Cardiac muscle cell (in vitro differentiated cells and primary cell): Measurements from ENCODE around the gene OR5P2. TPM values are rescaled to one million over a fixed set of nuclear protein-coding genes. Genes with fewer than 3 reads are reported as not detected.
"Not testable (repeated sequence)": the region's sequence is repeated elsewhere in the genome, so short reads cannot be mapped to it uniquely, and the experiment has no call there.

Source experiments
- DNase-seq, 2 donors: peaks; one replicate each; pipeline versions ENCODE4 v3.0.0 to v3.0.0-alpha.2; 2010 to 2017; ENCODE audit warnings: low read depth in 1 of 2, low spot score in 1 of 2
- H3K27ac ChIP-seq: fragments of 200-600 bp; sonication (generic); 2 replicates; pipeline ENCODE4 v1.5.1; 2016
- H3K27me3 ChIP-seq: fragments of 200-600 bp; sonication (generic); 2 replicates; pipeline ENCODE4 v1.6.0; 2016; ENCODE audit warnings: control low read depth
- H3K36me3 ChIP-seq: fragments of 200-600 bp; sonication (generic); 2 replicates; pipeline ENCODE4 v1.5.1; 2016; ENCODE audit warnings: control low read depth
- H3K4me1 ChIP-seq: fragments of 200-600 bp; sonication (generic); 2 replicates; pipeline ENCODE4 v1.8.1; 2017; ENCODE audit warnings: low read depth, mild to moderate bottlenecking, mixed run types
- H3K4me3 ChIP-seq: fragments of 200-600 bp; sonication (generic); 2 replicates; pipeline ENCODE4 v1.5.1; 2016; ENCODE audit warnings: mild to moderate bottlenecking
- H3K9me3 ChIP-seq: fragments of 200-600 bp; sonication (generic); 2 replicates; pipeline ENCODE4 v1.5.1; 2017; ENCODE audit warnings: low read depth, mild to moderate bottlenecking, control low read depth
- CTCF ChIP-seq: IDR thresholded peaks from 2 replicates; pipeline ENCODE4 v1.5.1; 2012; ENCODE audit warnings: low read depth, mild to moderate bottlenecking, low read length
- polyA plus RNA-seq: library from polyadenylated mRNA; unstranded; fragments of >200 nt; fragmentation: Nextera tagmentation; extraction: Ambion mirVana; gene quantifications from 2 replicates; pipeline ENCODE4 v1.2.1, GENCODE V29; 2016
- total RNA-seq: library from RNA; depleted of rRNA; stranded (reverse); fragments of >200 nt; gene quantifications from 2 replicates; pipeline ENCODE4 v1.2.3, GENCODE V29; 2016

The OR5P2 gene
- total and polyA plus RNA-seq, 2 experiments from 2014 or later, result not detected

DNA sequence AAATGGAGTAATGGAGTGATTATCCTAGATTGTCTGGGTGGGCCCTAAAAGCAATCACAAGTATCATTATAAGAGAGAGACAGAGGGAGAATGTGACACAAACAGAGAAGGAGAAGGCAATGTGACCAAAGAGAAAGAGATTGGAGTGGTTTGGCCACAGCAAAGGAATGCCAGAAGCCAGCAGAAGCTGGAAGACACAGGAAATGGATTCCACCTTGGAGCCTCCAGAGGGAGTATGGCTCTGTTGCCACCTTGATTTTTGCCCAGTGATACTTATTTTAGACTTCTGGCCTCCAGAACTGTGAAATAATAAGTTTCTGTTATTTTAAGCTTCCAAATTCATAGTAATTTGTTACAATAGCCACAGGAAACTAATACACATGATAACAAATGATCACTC is 36.8 kb upstream of the OR5P2 start:
- no peak for TF ChIP-seq CTCF
- no peak overlapping the region for H3K4me3 ChIP-seq
- H3K9me3 ChIP-seq, result no peaks in the 10 kb centered on the region

GRCh38 chr11:7830740-7831139 is 34.0 kb upstream of the OR5P2 start, which contains the start of gene OR5P3:
OR5P3 (minus strand) TSS chr11:7830840.
- Histone ChIP-seq H3K4me3 (no peak within 1 kb of the TSS), H3K36me3 (no peaks in the 10 kb centered on the region), H3K9me3 (no peaks in the 10 kb centered on the region), H3K4me1 (no peaks in the 10 kb centered on the region), H3K27ac (no peak within 1 kb of the TSS), H3K27me3 (no peaks in the 10 kb centered on the region)
- no peak for DNase-seq
- no peak for TF ChIP-seq CTCF

More for the DNA sequence above, 36.8 kb upstream of the OR5P2 start:
- no peaks in the 10 kb centered on the region for H3K4me1 ChIP-seq
- no peaks in the 10 kb centered on the region for H3K36me3 ChIP-seq
- no peak for DNase-seq
- no peaks in the 10 kb centered on the region for H3K27me3 ChIP-seq
- no peak overlapping the region for H3K27ac ChIP-seq

DNA sequence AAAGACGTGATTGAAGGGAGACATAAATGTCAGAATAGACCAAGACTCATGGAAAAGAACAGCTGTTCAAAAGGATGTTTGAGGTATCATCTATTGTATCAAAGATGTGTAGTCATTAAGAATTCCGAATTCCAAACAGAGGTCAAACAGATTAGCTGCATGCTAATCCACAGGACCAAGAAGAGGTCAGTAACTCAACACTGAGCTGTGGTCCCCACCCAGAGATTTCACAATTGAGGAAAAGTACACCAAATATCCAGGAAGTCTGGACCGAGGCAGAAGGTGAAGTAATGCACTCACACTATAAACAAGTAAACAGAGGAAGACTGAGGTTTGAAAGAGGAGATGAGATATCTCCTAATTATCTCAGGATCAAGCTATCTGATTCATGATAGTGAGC is 29.6 kb upstream of the OR5P2 start:
- no peak for TF ChIP-seq CTCF
- no peak for DNase-seq
- no peaks in the 10 kb centered on the region for H3K9me3 ChIP-seq
- H3K27ac ChIP-seq, result no peak overlapping the region
- H3K27me3 ChIP-seq, result no peaks in the 10 kb centered on the region
- H3K4me3 ChIP-seq, result no peak overlapping the region
- H3K36me3 ChIP-seq, result no peaks in the 10 kb centered on the region
- H3K4me1 ChIP-seq, result no peaks in the 10 kb centered on the region

GRCh38 chr11:7820417-7820816 is 23.7 kb upstream of the OR5P2 start:
- not testable (repeated sequence) for H3K27me3 ChIP-seq, H3K27ac ChIP-seq, H3K4me3 ChIP-seq, H3K9me3 ChIP-seq, H3K36me3 ChIP-seq, DNase-seq, H3K4me1 ChIP-seq

DNA sequence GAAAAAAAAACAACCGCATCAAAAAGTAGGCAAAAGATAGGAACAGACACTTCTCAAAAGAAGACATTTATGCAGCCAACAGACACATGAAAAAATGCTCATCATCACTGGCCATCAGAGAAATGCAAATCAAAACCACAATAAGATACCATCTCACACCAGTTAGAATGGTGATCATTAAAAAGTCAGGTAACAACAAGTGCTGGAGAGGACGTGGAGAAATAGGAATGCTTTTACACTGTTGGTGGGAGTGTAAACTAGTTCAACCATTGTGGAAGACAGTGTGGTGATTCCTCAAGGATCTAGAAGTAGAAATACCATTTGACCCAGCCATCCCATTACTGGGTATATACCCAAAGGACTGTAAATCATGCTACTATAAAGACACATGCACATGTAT is 18.2 kb upstream of the OR5P2 start:
- H3K4me1 ChIP-seq, H3K27ac ChIP-seq, H3K9me3 ChIP-seq, DNase-seq, H3K4me3 ChIP-seq, H3K27me3 ChIP-seq, H3K36me3 ChIP-seq: not testable (repeated sequence)

GRCh38 chr11:7810301-7810700 is 13.6 kb upstream of the OR5P2 start:
- not testable (repeated sequence) for H3K4me3 ChIP-seq, H3K9me3 ChIP-seq

DNA sequence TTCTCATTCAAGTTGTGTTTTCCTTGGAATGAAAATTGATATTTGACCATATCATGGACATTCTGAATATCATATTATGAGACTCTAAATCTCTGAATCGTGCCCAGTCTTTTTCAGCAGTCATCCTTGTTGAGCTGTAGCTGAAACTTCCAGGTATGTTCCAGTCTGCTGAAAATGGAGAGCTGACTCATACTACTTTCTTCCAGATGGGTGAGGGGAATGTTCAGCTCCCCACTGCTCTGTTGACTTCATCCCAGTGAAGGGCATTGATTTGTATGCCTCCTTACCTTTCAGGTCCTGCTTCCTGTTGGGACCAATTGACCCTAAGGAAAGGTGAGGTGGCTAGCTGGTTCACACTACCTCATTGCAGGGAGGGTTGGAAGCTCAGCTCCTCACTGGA is 3.5 kb downstream of the OR5P2 start:
- Histone ChIP-seq H3K36me3 (no peaks in the 10 kb centered on the region), H3K27me3 (no peaks in the 10 kb centered on the region)
- TF ChIP-seq CTCF, result no peak

More at GRCh38 chr11:7810301-7810700, 13.6 kb upstream of the OR5P2 start:
- H3K27me3 ChIP-seq, H3K36me3 ChIP-seq, DNase-seq, H3K27ac ChIP-seq, H3K4me1 ChIP-seq: not testable (repeated sequence)

More for the DNA sequence above, 3.5 kb downstream of the OR5P2 start:
- Histone ChIP-seq H3K9me3 (no peaks in the 10 kb centered on the region), H3K4me1 (no peaks in the 10 kb centered on the region), H3K27ac (no peak overlapping the region), H3K4me3 (no peak overlapping the region)
- DNase-seq, result no peak
